H9 (cell line): ENCODE data around the gene MARCOL. TPM values are rescaled to one million over a fixed set of nuclear protein-coding genes. Genes with fewer than 3 reads are reported as not detected.
A peak's percentile ranks its signal among the peaks of the same experiment; 100 is the strongest.
"Not testable (repeated sequence)": the region's sequence is repeated elsewhere in the genome, so short reads cannot be mapped to it uniquely, and the experiment has no call there.

Experiments used
- DNase-seq: peaks from one replicate; pipeline ENCODE4 v3.0.0-alpha.2; 2017
- H2AFZ ChIP-seq: one replicate; pipeline ENCODE4 v1.6.1; 2013; ENCODE audit warnings: mild to moderate bottlenecking, low read length, control low read depth, moderate library complexity
- H2AK5ac ChIP-seq: 2 replicates; pipeline ENCODE4 v1.6.1; 2013; ENCODE audit warnings: low read length, control low read depth, mixed read lengths; ENCODE audit not compliant: insufficient read length
- H2BK120ac ChIP-seq: one replicate; pipeline ENCODE4 v1.6.1; 2013; ENCODE audit warnings: low read depth, mild to moderate bottlenecking, low read length, control low read depth, inconsistent platforms; ENCODE audit not compliant: poor library complexity, severe bottlenecking
- H2BK12ac ChIP-seq: 2 replicates; pipeline ENCODE4 v1.6.1; 2013; ENCODE audit warnings: low read length, control low read depth, mixed read lengths, low read depth; ENCODE audit not compliant: insufficient read length
- H2BK15ac ChIP-seq: 2 replicates; pipeline ENCODE4 v1.6.1; 2013; ENCODE audit warnings: low read depth, low read length, control low read depth
- H2BK20ac ChIP-seq: one replicate; pipeline ENCODE4 v1.6.1; 2013; ENCODE audit warnings: low read depth, mild to moderate bottlenecking, low read length, control low read depth, inconsistent platforms; ENCODE audit not compliant: poor library complexity, severe bottlenecking
- H2BK5ac ChIP-seq: 2 replicates; pipeline ENCODE4 v1.6.1; 2013; ENCODE audit warnings: low read length, control low read depth, mixed read lengths; ENCODE audit not compliant: insufficient read length
- H3K14ac ChIP-seq: 2 replicates; pipeline ENCODE4 v1.6.1; 2013; ENCODE audit warnings: low read length, control low read depth; ENCODE audit not compliant: insufficient read depth
- H3K18ac ChIP-seq: 2 replicates; pipeline ENCODE4 v1.6.1; 2013; ENCODE audit warnings: low read depth, mild to moderate bottlenecking, mixed read lengths, low read length, control low read depth; ENCODE audit not compliant: insufficient read length
- H3K23ac ChIP-seq: 2 replicates; pipeline ENCODE4 v1.6.1; 2013; ENCODE audit warnings: low read length, control low read depth, mixed read lengths, low read depth; ENCODE audit not compliant: insufficient read length
- H3K23me2 ChIP-seq: 2 replicates; pipeline ENCODE4 v1.6.1; 2013; ENCODE audit warnings: low read depth, mild to moderate bottlenecking, mixed read lengths, low read length, control low read depth; ENCODE audit not compliant: insufficient read length, poor library complexity, severe bottlenecking
- H3K27ac ChIP-seq: 2 replicates; pipeline ENCODE4 v1.5.1; 2013; ENCODE audit warnings: low read length, control low read depth, mixed read lengths, low read depth; ENCODE audit not compliant: insufficient read length
- H3K27me3 ChIP-seq: 2 replicates; pipeline ENCODE4 v1.6.1; 2013; ENCODE audit warnings: low read length, control low read depth, inconsistent platforms; ENCODE audit not compliant: insufficient read depth
- H3K4ac ChIP-seq: 2 replicates; pipeline ENCODE4 v1.6.1; 2013; ENCODE audit warnings: low read depth, mild to moderate bottlenecking, control low read depth, inconsistent platforms, low read length, moderate library complexity
- H3K4me1 ChIP-seq: 2 replicates; pipeline ENCODE4 v1.6.1; 2013; ENCODE audit warnings: low read length, control low read depth, inconsistent platforms; ENCODE audit not compliant: insufficient read depth
- H3K4me2 ChIP-seq: 2 replicates; pipeline ENCODE4 v1.6.1; 2013; ENCODE audit warnings: low read length, control low read depth, mixed read lengths; ENCODE audit not compliant: insufficient read length, insufficient read depth
- H3K56ac ChIP-seq: 2 replicates; pipeline ENCODE4 v1.6.1; 2013; ENCODE audit warnings: low read depth, mild to moderate bottlenecking, mixed read lengths, low read length, control low read depth; ENCODE audit not compliant: insufficient read length
- H3K79me1 ChIP-seq: 2 replicates; pipeline ENCODE4 v1.6.1; 2013; ENCODE audit warnings: low read depth, mild to moderate bottlenecking, moderate library complexity, low read length, control low read depth, inconsistent platforms; ENCODE audit not compliant: insufficient read depth, poor library complexity, severe bottlenecking
- H3K79me2 ChIP-seq: 2 replicates; pipeline ENCODE4 v1.6.1; 2013; ENCODE audit warnings: low read length, control low read depth, inconsistent platforms; ENCODE audit not compliant: insufficient read depth
- H3K9ac ChIP-seq: 2 replicates; pipeline ENCODE4 v1.6.1; 2013; ENCODE audit warnings: low read length, control low read depth, mixed read lengths; ENCODE audit not compliant: insufficient read length; ENCODE audit errors: extremely low read depth
- H3K9me3 ChIP-seq: one replicate; pipeline ENCODE4 v1.6.1; 2013; ENCODE audit warnings: low read depth, low read length, inconsistent platforms; ENCODE audit not compliant: control insufficient read depth
- H3T11ph ChIP-seq: one replicate; pipeline ENCODE4 v1.6.1; 2013; ENCODE audit warnings: mild to moderate bottlenecking, low read length, control low read depth, inconsistent platforms
- H4K20me1 ChIP-seq: one replicate; pipeline ENCODE4 v1.6.1; 2013; ENCODE audit not compliant: control insufficient read depth, insufficient read length, insufficient read depth
- H4K5ac ChIP-seq: 2 replicates; pipeline ENCODE4 v1.6.1; 2013; ENCODE audit warnings: low read depth, mild to moderate bottlenecking, mixed read lengths, low read length, control low read depth; ENCODE audit not compliant: insufficient read length
- H4K8ac ChIP-seq: replicated peaks from 2 replicates; pipeline ENCODE4 v1.6.1; 2013; ENCODE audit warnings: low read length, control low read depth, mixed read lengths, low read depth; ENCODE audit not compliant: insufficient read length
- H4K91ac ChIP-seq: 2 replicates; pipeline ENCODE4 v1.6.1; 2013; ENCODE audit warnings: low read depth, mild to moderate bottlenecking, moderate library complexity, mixed read lengths, low read length, control low read depth; ENCODE audit not compliant: insufficient read length
- H3K27ac Mint-ChIP-seq, 3 experiments: 2 replicates in 2 of 3; 3 replicates in 1 of 3; pipeline ENCODE4 v1.8.0; 2020 to 2021; ENCODE audit warnings: mixed read lengths in 3 of 3, mild to moderate bottlenecking in 1 of 3, moderate library complexity in 1 of 3
- H3K27me3 Mint-ChIP-seq: 2 replicates; pipeline ENCODE4 v1.8.0; 2021; ENCODE audit warnings: low read depth, mild to moderate bottlenecking, moderate library complexity, mixed read lengths
- H3K36me3 Mint-ChIP-seq, 3 experiments: 2 replicates in 2 of 3; 3 replicates in 1 of 3; pipeline ENCODE4 v1.8.0; 2020 to 2021; ENCODE audit warnings: low read depth in 3 of 3, mixed read lengths in 3 of 3; ENCODE audit not compliant: insufficient read depth in 1 of 3
- H3K4me1 Mint-ChIP-seq, 2 experiments: 2 replicates each; pipeline ENCODE4 v1.8.0; 2020; ENCODE audit warnings: mixed read lengths in 2 of 2
- H3K4me3 Mint-ChIP-seq, 2 experiments: 2 replicates in 1 of 2; 3 replicates in 1 of 2; pipeline ENCODE4 v1.8.0; 2020 to 2021; ENCODE audit warnings: mild to moderate bottlenecking in 2 of 2, mixed read lengths in 2 of 2, moderate library complexity in 1 of 2
- H3K9me3 Mint-ChIP-seq, 2 experiments: 2 replicates in 1 of 2; 3 replicates in 1 of 2; pipeline ENCODE4 v1.8.0; 2020; ENCODE audit warnings: mild to moderate bottlenecking in 2 of 2, mixed read lengths in 2 of 2, moderate library complexity in 1 of 2
- WGBS: extraction: QIAGEN DNeasy Blood & Tissue Kit; methylation state at CpG from one replicate; pipeline ENCODE4 v1.1.7; 2013; ENCODE audit warnings: missing lambda C conversion rate, low lambda C conversion rate, mixed read lengths; ENCODE audit not compliant: insufficient read length; ENCODE audit errors: extremely low coverage; 5-methylcytosine and 5-hydroxymethylcytosine counted together
- total RNA-seq: library from RNA; stranded (reverse); gene quantifications from 2 replicates; pipeline ENCODE4 v1.2.1, GENCODE V29; 2021
- TF ChIP-seq, protein P1 (sequence below): fragments of 200-600 bp; sonication (generic); conservative IDR thresholded peaks from 3 replicates; pipeline ENCODE4 v1.8.0; 2021; ENCODE audit warnings: antibody characterized with exemption, mild to moderate bottlenecking

MARCOL gene
- total RNA-seq, 1 experiment from 2014 or later: not detected

DNA sequence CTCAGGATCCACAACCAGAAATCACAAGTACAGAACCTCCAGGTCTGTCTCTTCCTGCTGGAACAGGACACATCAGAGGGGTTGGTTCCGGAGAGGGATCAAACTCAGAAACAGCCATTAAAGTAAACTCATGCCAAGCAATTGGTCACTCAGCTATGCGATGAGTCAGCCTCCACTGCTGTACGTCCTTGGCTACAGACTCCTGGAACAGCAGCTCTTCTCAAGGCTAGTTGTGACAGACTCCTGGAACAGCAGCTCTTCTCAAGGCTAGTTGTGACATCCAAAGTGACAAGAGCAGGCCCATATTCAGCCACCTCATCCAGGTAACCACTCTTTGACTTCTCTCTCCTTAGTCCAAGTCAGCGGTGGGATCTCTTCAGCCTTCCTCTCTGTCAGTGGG, 30.2 kb downstream of the MARCOL start, which contains the start of gene SPINK13:
SPINK13 (plus strand) TSS at position 229 of the 400 bp plus-strand sequence. CDS start 1,279 bp downstream, outside the sequence.
- H3T11ph ChIP-seq: no peak within 1 kb of the TSS
- no peaks in the 10 kb centered on the region for H3K9me3 ChIP-seq
- no peak within 1 kb of the TSS for H3K4me2 ChIP-seq
- Mint-ChIP-seq H3K9me3 (peaks cover 0 to 4% of the 10 kb centered on the region in 2 experiments; a peak in 3 of 5 replicates), H3K4me3 (no peak within 1 kb of the TSS), H3K27me3 (no peaks in the 10 kb centered on the region), H3K36me3 (no peaks in the 10 kb centered on the region), H3K27ac (no peak within 1 kb of the TSS), H3K4me1 (no peaks in the 10 kb centered on the region)
- no peak within 1 kb of the TSS for H2BK12ac ChIP-seq
- no peak within 1 kb of the TSS for H4K5ac ChIP-seq
- H4K91ac ChIP-seq: no peak within 1 kb of the TSS
- no peaks in the 10 kb centered on the region for H4K20me1 ChIP-seq
- no CpG with 5 or more reads among the region's 4 CpGs for WGBS
- no peak within 1 kb of the TSS for H3K18ac ChIP-seq
- H2BK120ac ChIP-seq: no peak within 1 kb of the TSS
- H2AFZ ChIP-seq: no peak within 1 kb of the TSS
- no peak within 1 kb of the TSS for H4K8ac ChIP-seq
- no peak within 1 kb of the TSS for H3K14ac ChIP-seq
- no peak within 1 kb of the TSS for H3K27ac ChIP-seq
- H3K23me2 ChIP-seq: no peaks in the 10 kb centered on the region
- no peaks in the 10 kb centered on the region for H3K4me1 ChIP-seq
- H3K9ac ChIP-seq: no peak within 1 kb of the TSS
- no peaks in the 10 kb centered on the region for H3K79me2 ChIP-seq
- DNase-seq: no peak
- no peak within 1 kb of the TSS for H3K4ac ChIP-seq
- H3K23ac ChIP-seq: no peak within 1 kb of the TSS
- H2AK5ac ChIP-seq: no peak within 1 kb of the TSS
- H3K79me1 ChIP-seq: no peaks in the 10 kb centered on the region
- no peaks in the 10 kb centered on the region for H3K27me3 ChIP-seq
- no peak within 1 kb of the TSS for H2BK5ac ChIP-seq
- H3K56ac ChIP-seq: no peak within 1 kb of the TSS
- TF ChIP-seq, protein P1, sequence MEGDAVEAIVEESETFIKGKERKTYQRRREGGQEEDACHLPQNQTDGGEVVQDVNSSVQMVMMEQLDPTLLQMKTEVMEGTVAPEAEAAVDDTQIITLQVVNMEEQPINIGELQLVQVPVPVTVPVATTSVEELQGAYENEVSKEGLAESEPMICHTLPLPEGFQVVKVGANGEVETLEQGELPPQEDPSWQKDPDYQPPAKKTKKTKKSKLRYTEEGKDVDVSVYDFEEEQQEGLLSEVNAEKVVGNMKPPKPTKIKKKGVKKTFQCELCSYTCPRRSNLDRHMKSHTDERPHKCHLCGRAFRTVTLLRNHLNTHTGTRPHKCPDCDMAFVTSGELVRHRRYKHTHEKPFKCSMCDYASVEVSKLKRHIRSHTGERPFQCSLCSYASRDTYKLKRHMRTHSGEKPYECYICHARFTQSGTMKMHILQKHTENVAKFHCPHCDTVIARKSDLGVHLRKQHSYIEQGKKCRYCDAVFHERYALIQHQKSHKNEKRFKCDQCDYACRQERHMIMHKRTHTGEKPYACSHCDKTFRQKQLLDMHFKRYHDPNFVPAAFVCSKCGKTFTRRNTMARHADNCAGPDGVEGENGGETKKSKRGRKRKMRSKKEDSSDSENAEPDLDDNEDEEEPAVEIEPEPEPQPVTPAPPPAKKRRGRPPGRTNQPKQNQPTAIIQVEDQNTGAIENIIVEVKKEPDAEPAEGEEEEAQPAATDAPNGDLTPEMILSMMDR: no peak
- H2BK15ac ChIP-seq: peak within 1 kb of the TSS; percentile 86; the same call in 1 of the 2 replicates
- H2BK20ac ChIP-seq: no peak within 1 kb of the TSS

- not testable (repeated sequence) for H2BK15ac ChIP-seq, H3K4me1 Mint-ChIP-seq, H2AK5ac ChIP-seq, H2BK5ac ChIP-seq, H3K79me2 ChIP-seq, H3K27me3 ChIP-seq, H3K18ac ChIP-seq, H3K23me2 ChIP-seq, H3K27me3 Mint-ChIP-seq, H3K4me2 ChIP-seq, H3K56ac ChIP-seq, H4K8ac ChIP-seq, H3T11ph ChIP-seq, H3K4ac ChIP-seq, H3K9ac ChIP-seq, H3K27ac ChIP-seq, H2BK120ac ChIP-seq, H3K79me1 ChIP-seq, H3K27ac Mint-ChIP-seq, H2BK20ac ChIP-seq, H4K5ac ChIP-seq, H4K20me1 ChIP-seq, H3K9me3 Mint-ChIP-seq, H3K9me3 ChIP-seq, H3K14ac ChIP-seq, DNase-seq, H3K23ac ChIP-seq, H3K4me3 Mint-ChIP-seq, H2AFZ ChIP-seq, H2BK12ac ChIP-seq, H4K91ac ChIP-seq, H3K4me1 ChIP-seq
- WGBS: no CpG with 5 or more reads among the region's 2 CpGs
- peaks cover 3 to 12% (median 3%) of the 10 kb centered on the region in 3 experiments; a peak in 6 of 7 replicates for H3K36me3 Mint-ChIP-seq
Measured at GRCh38 chr5:148275129-148275528, 36.8 kb downstream of the MARCOL start.
